ENCODE data around the gene ITGA6. TPM values are rescaled to one million over a fixed set of nuclear protein-coding genes. Genes with fewer than 3 reads are reported as not detected.

The ITGA6 gene
- total and polyA plus RNA-seq, 2 experiments from 2014 or later: 32.9 to 124 TPM

DNA sequence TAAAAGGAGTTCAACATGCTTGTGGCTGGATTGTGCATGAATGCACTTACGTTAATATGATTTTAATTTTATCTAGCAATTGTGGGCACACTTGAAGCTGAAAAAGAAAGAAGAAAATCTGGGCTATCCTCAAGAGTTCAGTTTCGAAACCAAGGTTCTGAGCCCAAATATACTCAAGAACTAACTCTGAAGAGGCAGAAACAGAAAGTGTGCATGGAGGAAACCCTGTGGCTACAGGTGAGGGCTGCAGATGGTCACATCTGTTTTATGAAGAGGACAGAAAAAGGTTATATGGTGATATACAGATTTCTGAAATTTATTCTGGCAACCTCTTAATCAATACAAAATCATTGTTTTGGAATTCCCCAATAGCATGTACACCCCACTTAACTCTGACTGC lies 57.3 kb downstream of the ITGA6 start (continued):
- TF ChIP-seq, protein P1, sequence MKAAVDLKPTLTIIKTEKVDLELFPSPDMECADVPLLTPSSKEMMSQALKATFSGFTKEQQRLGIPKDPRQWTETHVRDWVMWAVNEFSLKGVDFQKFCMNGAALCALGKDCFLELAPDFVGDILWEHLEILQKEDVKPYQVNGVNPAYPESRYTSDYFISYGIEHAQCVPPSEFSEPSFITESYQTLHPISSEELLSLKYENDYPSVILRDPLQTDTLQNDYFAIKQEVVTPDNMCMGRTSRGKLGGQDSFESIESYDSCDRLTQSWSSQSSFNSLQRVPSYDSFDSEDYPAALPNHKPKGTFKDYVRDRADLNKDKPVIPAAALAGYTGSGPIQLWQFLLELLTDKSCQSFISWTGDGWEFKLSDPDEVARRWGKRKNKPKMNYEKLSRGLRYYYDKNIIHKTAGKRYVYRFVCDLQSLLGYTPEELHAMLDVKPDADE (IDR thresholded peaks at IDR 0.05): no peak
- TF ChIP-seq ZNF331 (CRISPR knock-in tag; IDR thresholded peaks at IDR 0.05; ENCODE audit: low read depth): no peak

DNA sequence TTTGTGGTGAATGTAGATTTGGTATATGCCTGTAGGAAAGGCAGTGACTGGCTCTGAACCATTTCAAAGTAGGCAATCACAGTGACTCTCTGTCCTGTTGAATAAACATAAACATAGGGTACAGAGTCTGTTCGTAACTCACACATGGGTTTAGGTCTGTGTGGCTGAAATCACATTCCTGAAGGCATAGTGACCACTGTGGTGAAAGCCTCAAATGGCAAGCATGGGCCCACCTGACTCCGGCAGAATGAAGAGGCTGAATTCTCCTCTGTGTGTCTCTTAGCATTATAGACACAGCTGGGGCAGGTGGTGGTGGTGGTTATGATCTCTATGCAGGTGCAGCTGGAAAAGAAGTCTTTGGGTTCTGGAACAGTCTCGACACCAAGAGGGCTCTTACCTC lies 61.2 kb downstream of the ITGA6 start:
- Histone ChIP-seq H3K27ac (ENCODE audit: low read depth) (no peak overlapping the region), H3F3A (replicated peaks; ENCODE audit: low read depth) (no peaks in the 10 kb centered on the region), H3K4me1 (ENCODE audit: insufficient read depth) (no peaks in the 10 kb centered on the region), H2AFZ (no peak overlapping the region), H4K20me1 (replicated peaks; ENCODE audit: insufficient read depth) (no peaks in the 10 kb centered on the region), H3K4me2 (no peak overlapping the region), H3K9me2 (ENCODE audit: insufficient read depth) (no peaks in the 10 kb centered on the region), H3K36me3 (ENCODE audit: insufficient read depth) (peaks cover 57% of the 10 kb centered on the region), H3K4me3 (no peak overlapping the region), H3K27me3 (ENCODE audit: insufficient read depth) (no peaks in the 10 kb centered on the region), H3K79me2 (replicated peaks; ENCODE audit: insufficient read depth) (no peaks in the 10 kb centered on the region)
- Mint-ChIP-seq H3K27ac (no peak overlapping the region), H3K27me3 (ENCODE audit: insufficient read depth, low read depth, poor library complexity) (no peaks in the 10 kb centered on the region), H3K4me1 (no peaks in the 10 kb centered on the region), H3K4me3 (no peak overlapping the region), H3K9me3 (no peaks in the 10 kb centered on the region), H3K36me3 (ENCODE audit: low read depth) (peaks cover 83% of the 10 kb centered on the region)
- TF ChIP-seq ZNF331 (CRISPR knock-in tag; IDR thresholded peaks at IDR 0.05; ENCODE audit: low read depth): no peak
- TF ChIP-seq EZH2 (IDR thresholded peaks at IDR 0.05; ENCODE audit: low read depth, unreplicated experiment): no peak
- TF ChIP-seq, protein P2, sequence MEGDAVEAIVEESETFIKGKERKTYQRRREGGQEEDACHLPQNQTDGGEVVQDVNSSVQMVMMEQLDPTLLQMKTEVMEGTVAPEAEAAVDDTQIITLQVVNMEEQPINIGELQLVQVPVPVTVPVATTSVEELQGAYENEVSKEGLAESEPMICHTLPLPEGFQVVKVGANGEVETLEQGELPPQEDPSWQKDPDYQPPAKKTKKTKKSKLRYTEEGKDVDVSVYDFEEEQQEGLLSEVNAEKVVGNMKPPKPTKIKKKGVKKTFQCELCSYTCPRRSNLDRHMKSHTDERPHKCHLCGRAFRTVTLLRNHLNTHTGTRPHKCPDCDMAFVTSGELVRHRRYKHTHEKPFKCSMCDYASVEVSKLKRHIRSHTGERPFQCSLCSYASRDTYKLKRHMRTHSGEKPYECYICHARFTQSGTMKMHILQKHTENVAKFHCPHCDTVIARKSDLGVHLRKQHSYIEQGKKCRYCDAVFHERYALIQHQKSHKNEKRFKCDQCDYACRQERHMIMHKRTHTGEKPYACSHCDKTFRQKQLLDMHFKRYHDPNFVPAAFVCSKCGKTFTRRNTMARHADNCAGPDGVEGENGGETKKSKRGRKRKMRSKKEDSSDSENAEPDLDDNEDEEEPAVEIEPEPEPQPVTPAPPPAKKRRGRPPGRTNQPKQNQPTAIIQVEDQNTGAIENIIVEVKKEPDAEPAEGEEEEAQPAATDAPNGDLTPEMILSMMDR (conservative IDR thresholded peaks at IDR 0.05; ENCODE audit: low read depth in 2 of 2): no peak
- no peak for TF ChIP-seq ZNF114 (CRISPR knock-in tag; IDR thresholded peaks at IDR 0.05)
- TF ChIP-seq STAT1 (IDR thresholded peaks at IDR 0.05; ENCODE audit: unreplicated experiment): no peak
- no peak for TF ChIP-seq EZH2phosphoT487 (IDR thresholded peaks at IDR 0.05; ENCODE audit: unreplicated experiment)
- TF ChIP-seq, protein P1 (IDR thresholded peaks at IDR 0.05): no peak
- TF ChIP-seq JUNB (IDR thresholded peaks at IDR 0.05; ENCODE audit: unreplicated experiment): no peak
- TF ChIP-seq, protein P3, sequence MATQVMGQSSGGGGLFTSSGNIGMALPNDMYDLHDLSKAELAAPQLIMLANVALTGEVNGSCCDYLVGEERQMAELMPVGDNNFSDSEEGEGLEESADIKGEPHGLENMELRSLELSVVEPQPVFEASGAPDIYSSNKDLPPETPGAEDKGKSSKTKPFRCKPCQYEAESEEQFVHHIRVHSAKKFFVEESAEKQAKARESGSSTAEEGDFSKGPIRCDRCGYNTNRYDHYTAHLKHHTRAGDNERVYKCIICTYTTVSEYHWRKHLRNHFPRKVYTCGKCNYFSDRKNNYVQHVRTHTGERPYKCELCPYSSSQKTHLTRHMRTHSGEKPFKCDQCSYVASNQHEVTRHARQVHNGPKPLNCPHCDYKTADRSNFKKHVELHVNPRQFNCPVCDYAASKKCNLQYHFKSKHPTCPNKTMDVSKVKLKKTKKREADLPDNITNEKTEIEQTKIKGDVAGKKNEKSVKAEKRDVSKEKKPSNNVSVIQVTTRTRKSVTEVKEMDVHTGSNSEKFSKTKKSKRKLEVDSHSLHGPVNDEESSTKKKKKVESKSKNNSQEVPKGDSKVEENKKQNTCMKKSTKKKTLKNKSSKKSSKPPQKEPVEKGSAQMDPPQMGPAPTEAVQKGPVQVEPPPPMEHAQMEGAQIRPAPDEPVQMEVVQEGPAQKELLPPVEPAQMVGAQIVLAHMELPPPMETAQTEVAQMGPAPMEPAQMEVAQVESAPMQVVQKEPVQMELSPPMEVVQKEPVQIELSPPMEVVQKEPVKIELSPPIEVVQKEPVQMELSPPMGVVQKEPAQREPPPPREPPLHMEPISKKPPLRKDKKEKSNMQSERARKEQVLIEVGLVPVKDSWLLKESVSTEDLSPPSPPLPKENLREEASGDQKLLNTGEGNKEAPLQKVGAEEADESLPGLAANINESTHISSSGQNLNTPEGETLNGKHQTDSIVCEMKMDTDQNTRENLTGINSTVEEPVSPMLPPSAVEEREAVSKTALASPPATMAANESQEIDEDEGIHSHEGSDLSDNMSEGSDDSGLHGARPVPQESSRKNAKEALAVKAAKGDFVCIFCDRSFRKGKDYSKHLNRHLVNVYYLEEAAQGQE (IDR thresholded peaks at IDR 0.05; ENCODE audit: unreplicated experiment): no peak
- no peak for DNase-seq (ENCODE audit: low spot score)
- ATAC-seq: no peak

Measured in GM23338 (cell line).